ENCODE data around the gene ROPN1L. TPM values are rescaled to one million over a fixed set of nuclear protein-coding genes. Genes with fewer than 3 reads are reported as not detected.

Gene ROPN1L
- total and polyA plus RNA-seq, 4 donors: 12.0 to 34.8 (median 27.2) TPM

GRCh38 chr5:10448754-10449360 lies 7.2 kb downstream of the ROPN1L start:
- H3K4me1 ChIP-seq (ENCODE audit: control insufficient read depth in 5 of 5, insufficient read depth in 5 of 5, low read length in 5 of 5): peaks cover 0 to 9% (median 0%) of the 10 kb centered on the region in 5 donors
- H3K4me3 ChIP-seq: no peak overlapping the region
- peaks cover 0 to 1% (median 0%) of the 10 kb centered on the region in 3 donors for H3K27me3 ChIP-seq (ENCODE audit: control insufficient read depth in 3 of 3, insufficient read depth in 3 of 3, low read length in 2 of 3)
- 59 to 82% methylated on average over 11 of the region's 11 CpGs for WGBS, 2 donors
- H3K9me3 ChIP-seq (ENCODE audit: control insufficient read depth in 4 of 4, insufficient read depth in 3 of 4, low read length in 3 of 4): no peaks in the 10 kb centered on the region
- H3K36me3 ChIP-seq (ENCODE audit: control insufficient read depth in 4 of 4, insufficient read depth in 4 of 4, low read length in 4 of 4): no peaks in the 10 kb centered on the region
- DNase-seq: no peak
- no peak for ATAC-seq (ENCODE audit: insufficient read depth, low FRiP score)
- H3K27ac ChIP-seq (ENCODE audit: low read depth in 1 of 2, low read length in 1 of 2): peak overlapping the region in 1 of 2 donors; percentile 35
- TF ChIP-seq CTCF (IDR thresholded peaks at IDR 0.05; ENCODE audit: control extremely low read depth, extremely low read depth): no peak
- H3K9ac ChIP-seq (ENCODE audit: insufficient read depth in 1 of 2, low read length in 2 of 2): no peak overlapping the region

- DNase-seq: no peak
- TF ChIP-seq CTCF (IDR thresholded peaks at IDR 0.05; ENCODE audit: control extremely low read depth, extremely low read depth): no peak
- H3K27ac ChIP-seq (ENCODE audit: low read depth in 1 of 2, low read length in 1 of 2): no peak overlapping the region
Observed at GRCh38 chr5:10451137-10451824, 9.6 kb downstream of the ROPN1L start.

GRCh38 chr5:10452768-10453331 lies 11.2 kb downstream of the ROPN1L start:
- Histone ChIP-seq H3K27ac (ENCODE audit: low read depth in 1 of 2, low read length in 1 of 2) (peak overlapping the region in 1 of 2 donors; percentile 62), H3K27me3 (ENCODE audit: control insufficient read depth in 3 of 3, insufficient read depth in 3 of 3, low read length in 2 of 3) (no peaks in the 10 kb centered on the region), H3K36me3 (ENCODE audit: control insufficient read depth in 4 of 4, insufficient read depth in 4 of 4, low read length in 4 of 4) (no peaks in the 10 kb centered on the region), H3K4me1 (ENCODE audit: control insufficient read depth in 5 of 5, insufficient read depth in 5 of 5, low read length in 5 of 5) (peaks cover 0 to 22% (median 0%) of the 10 kb centered on the region in 5 donors), H3K9ac (ENCODE audit: insufficient read depth in 1 of 2, low read length in 2 of 2) (peak overlapping the region in 1 of 2 donors; percentile 42), H3K9me3 (ENCODE audit: control insufficient read depth in 4 of 4, insufficient read depth in 3 of 4, low read length in 3 of 4) (no peaks in the 10 kb centered on the region), H3K4me3 (no peak overlapping the region)
- no peak for ATAC-seq (ENCODE audit: insufficient read depth, low FRiP score)
- TF ChIP-seq CTCF (IDR thresholded peaks at IDR 0.05; ENCODE audit: control extremely low read depth, extremely low read depth): peak; percentile 68
- DNase-seq: peak; percentile 33 to 84 (median 76)
- WGBS, 2 donors: 71 to 77% methylated on average over 10 of the region's 10 CpGs

More at GRCh38 chr5:10451137-10451824, 9.6 kb downstream of the ROPN1L start:
- H3K4me1 ChIP-seq (ENCODE audit: control insufficient read depth in 5 of 5, insufficient read depth in 5 of 5, low read length in 5 of 5): peaks cover 0 to 10% (median 0%) of the 10 kb centered on the region in 5 donors
- no peaks in the 10 kb centered on the region for H3K9me3 ChIP-seq (ENCODE audit: control insufficient read depth in 4 of 4, insufficient read depth in 3 of 4, low read length in 3 of 4)
- H3K9ac ChIP-seq (ENCODE audit: insufficient read depth in 1 of 2, low read length in 2 of 2): no peak overlapping the region
- H3K27me3 ChIP-seq (ENCODE audit: control insufficient read depth in 3 of 3, insufficient read depth in 3 of 3, low read length in 2 of 3): no peaks in the 10 kb centered on the region
- no peaks in the 10 kb centered on the region for H3K36me3 ChIP-seq (ENCODE audit: control insufficient read depth in 4 of 4, insufficient read depth in 4 of 4, low read length in 4 of 4)
- no peak for ATAC-seq (ENCODE audit: insufficient read depth, low FRiP score)
- 37 to 70% methylated on average over 9 of the region's 9 CpGs for WGBS, 2 donors
- no peak overlapping the region for H3K4me3 ChIP-seq
